ENCODE measurements around the gene LTB4R.

Gene LTB4R

DNA sequence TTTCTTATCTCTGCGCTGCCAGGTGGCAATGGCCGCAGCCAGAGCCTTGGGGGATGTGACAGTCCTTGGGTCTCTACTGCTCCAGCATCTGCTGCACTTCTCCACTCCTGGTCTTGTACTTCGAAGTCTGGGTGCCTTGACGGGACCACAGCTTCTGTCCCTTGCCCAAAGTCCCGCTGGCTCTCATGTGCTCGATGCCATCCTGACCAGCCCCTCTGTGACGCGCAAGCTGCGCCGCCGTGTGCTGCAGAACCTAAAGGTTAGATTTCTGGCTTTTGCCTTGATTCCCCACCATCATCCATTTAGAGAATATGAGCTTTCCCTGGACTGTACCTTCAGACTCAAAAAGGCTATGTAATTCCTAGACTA is 7.3 kb upstream of the LTB4R start:
- no peak for DNase-seq

DNA sequence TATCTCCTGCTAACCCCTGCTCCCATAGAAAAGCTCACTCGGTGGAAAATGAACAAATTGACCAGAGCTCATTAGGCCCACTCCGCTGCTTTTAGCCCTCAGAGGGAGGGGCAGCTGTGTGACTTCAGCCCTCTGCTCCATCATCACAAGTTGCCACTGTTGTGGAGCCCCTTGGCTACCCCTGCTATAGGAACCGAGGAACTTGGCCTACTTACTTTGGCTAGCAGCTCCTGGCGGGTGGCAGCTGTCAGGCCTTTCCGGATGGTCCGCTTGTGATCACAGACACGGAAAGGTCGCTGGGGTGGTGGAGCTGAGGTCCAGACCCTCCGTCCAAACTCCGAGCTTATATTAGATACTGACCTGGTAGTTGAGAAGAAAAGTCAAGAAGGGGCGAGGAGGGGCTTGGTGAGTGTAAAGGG is 4.1 kb upstream of the LTB4R start:
- no peak for DNase-seq

DNA sequence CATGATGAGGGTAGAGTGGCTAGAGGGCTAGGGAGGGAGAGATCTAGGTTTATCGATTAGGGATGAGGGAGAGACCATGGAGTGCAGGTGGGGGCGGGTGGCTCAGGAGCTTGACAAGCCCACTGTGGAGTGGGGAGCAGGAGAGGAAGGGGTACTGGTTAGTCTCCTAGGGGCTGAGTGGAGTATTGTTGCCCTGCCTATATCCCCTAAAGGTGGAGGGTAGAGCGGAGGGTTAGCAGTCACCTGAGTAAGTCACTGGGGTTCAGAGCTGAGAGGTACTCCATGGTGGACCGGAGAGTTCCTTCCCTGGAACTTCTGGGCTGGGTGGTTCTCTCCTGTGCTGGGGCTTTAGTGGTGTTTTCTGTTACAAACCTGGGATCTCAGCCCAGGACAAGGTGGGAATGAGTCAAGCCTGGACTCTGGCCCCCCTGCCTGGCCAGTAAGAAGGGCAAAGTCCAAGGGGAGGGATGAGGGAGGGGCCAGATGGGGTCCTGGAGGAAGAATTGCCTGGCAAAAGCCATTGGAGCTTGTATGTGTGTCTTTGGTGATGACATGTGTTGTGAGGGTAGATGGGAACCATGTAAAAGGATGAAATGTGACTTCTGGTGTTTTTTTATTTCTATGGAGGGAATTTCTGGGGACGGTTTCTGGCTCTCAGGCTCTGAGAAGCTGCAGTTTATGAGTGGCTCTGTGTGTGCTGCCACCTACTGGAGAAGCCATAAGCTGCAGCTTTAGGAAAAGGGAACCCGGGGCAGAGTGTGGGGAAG is 3.5 kb upstream of the LTB4R start, which contains the start of gene CIDEB:
CIDEB (minus strand) TSS at position 403 of the 767 bp plus-strand sequence; CDS start at position 284, 119 bp downstream.
- no peak for DNase-seq

DNA sequence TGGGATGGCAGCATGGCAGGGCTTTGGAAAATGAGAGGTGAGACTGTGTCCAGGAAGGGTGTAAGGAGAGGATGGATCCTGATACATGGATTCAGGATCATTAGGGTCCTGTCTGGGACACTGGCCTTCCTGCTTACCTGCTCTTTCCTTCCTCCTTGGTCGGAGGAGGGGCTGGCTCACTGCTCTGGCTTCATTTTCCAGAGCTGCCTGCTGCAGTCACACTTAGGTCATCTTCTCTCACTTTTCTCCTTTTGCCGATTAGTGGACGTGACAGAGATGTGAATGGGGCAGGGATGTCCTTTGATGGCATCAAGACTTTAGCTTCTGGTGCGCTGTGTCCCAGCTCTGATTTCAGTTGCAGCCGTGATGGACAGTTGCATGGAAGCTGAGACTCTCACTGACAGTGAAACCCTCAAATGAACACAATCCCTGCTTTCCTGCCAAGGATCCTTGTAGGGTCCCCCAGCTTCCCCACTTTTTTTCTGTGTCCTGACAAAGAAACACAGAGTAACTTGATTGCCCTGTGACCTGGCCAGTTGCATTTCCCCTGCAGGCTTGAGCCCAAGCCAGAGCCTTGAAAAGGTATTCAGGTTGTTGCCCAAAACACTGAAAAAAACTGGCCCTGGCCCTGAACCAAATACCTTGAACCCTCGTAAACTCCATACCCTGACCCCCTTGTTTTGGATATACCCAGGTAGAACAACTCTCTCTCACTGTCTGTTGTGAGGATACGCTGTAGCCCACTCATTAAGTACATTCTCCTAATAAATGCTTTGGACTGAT is 2.8 kb upstream of the LTB4R start:
- DNase-seq: no peak

DNA sequence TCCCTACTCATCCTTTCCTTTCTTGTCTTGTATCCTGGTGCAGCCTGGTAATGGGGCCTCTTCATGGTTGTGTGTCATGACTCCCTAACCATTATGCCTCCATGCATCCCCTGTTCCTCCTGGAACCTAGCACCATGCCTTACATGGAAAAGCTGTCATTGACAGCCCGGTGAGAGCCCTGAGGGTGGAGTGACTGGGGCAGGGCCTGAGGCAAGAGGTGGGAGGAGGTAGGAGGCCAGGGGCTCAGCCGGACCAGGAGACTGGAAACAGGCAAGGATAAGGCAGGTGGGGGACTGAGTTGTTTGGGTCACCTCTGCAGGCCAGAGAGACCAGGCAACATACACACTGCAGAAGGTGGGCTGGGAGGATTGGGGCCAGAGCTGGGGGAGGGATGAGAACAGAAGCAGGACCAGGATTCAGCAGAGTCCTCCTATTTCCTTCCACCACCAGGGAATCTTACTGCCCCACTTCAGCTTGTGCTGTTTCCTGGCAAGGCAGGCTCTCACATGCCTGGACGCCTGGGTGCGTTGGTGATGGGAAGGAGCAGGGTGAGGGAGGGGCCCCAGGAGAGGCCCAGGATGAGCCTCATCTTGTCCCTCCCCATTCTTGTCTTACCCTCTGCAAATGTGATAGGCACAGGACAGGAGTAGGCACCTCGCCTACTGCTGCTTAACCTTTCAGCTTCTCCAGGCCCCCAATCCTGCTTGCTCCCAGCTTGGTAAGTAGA is 1.6 kb upstream of the LTB4R start, which contains the start of gene LTB4R2:
LTB4R2 (plus strand) TSS at position 603 of the 727 bp plus-strand sequence. CDS start 525 bp downstream, outside the sequence.
- no peak for DNase-seq

DNA sequence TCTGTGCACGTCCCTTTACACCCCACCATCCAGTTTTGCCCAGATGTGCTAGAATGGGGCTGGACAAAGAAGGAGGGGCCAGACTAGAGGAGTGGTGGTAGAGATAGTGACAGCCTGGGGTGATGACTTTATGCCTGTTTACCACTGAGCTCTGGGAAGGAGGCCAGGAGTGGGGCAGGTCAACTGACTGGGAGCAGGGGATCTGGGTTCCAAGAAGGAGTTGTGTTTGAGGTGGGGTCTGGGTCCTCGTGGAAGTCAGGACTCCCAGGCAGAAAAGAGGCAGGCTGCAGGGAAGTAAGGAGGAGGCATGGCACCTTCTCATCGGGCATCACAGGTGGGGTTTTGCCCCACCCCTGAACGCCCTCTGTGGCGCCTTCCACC is 1.0 kb upstream of the LTB4R start:
- DNase-seq: no peak

DNA sequence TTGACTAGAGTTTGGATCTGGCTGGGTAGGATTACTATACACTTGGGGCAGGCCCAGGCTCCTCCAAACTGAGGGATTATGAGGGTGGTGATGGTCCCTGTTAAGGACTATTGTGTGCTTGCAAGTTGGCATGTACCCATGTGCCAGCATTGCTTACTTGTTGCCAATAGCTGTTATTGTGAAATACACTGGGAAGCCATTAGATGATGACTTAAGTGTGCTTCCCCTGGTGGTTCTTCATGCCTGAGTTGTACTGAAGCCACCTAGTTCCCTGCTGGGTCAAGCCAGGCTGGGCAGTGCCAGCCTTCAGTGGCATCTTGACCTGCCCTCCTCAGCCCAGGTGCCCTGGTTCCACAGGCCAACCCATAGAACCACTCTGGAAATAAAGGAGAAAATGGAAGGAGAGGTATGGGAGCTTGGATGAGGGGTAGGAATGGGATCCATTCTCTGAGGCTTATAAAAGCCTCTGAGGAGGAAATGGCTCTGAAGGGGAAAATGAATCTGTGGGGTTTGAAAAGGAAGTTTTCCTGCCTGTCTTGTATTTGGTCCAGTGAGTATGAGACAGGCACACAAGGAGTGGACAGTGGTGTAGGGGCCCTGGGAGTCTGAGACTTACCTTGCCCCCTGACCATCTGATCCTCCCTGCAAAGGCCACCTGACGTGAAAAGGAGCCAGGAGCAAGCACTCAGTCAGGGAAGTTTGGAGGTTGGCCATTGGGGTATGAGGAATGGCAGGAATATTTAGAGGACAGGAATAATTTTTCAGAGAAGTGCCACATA is 724 bp downstream of the LTB4R start:
- no peak for DNase-seq

DNA sequence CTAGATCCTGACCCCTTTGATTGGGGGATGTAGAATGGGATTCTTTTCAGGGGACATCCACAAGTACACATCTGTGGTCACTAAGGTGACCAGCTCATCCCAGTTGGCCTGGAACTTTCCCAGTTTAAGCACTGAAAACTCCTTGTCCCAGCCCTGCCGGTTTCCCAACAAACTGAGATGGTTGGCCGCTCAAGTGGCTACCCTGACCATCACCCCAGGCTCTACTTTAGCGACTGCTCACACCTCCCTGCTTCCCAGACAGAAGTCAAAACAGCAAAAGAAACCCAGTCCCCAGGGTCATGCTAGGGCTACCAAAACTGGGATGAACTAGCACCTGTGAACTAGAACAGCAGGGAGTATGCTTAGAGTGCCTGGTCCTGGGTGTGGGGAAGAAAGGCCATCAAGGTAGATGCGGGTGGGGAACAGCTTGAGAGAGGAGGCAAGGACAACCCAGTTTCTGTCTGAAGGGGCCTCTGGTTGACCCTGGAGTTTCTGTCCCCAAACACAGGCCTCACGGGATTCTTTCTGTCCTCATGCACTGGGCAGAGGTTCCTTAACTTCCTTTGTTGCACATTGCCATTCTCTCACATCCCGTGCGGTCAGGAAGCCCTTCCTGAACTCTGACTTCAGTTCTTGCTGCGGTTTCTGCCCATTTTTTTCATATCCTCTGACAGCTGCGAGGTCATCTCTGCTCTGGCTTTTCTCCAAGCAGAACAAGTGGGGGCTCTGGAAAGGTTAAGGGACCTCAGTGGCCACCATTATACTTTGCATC is 1.6 kb downstream of the LTB4R start:
- no peak for DNase-seq

DNA sequence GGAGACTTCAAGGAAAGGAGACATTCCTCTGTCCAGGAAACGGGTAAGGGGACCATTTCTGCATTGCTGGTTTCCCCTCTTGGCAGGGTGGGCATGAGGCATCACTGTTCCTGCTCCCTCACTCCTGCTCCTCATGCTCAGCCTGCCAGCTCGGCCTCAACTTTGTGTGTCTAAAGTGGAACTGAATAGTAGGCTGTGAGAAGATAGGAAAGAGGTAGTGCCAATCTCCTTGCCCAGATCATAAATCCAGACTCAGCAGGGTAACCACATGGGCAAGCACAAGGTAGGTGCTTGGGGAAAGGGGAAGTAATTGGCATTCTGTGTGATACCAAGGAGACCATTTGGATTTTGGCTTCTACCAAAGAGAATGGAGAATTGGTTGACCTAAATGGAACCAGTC is 2.6 kb downstream of the LTB4R start:
- no peak for DNase-seq

DNA sequence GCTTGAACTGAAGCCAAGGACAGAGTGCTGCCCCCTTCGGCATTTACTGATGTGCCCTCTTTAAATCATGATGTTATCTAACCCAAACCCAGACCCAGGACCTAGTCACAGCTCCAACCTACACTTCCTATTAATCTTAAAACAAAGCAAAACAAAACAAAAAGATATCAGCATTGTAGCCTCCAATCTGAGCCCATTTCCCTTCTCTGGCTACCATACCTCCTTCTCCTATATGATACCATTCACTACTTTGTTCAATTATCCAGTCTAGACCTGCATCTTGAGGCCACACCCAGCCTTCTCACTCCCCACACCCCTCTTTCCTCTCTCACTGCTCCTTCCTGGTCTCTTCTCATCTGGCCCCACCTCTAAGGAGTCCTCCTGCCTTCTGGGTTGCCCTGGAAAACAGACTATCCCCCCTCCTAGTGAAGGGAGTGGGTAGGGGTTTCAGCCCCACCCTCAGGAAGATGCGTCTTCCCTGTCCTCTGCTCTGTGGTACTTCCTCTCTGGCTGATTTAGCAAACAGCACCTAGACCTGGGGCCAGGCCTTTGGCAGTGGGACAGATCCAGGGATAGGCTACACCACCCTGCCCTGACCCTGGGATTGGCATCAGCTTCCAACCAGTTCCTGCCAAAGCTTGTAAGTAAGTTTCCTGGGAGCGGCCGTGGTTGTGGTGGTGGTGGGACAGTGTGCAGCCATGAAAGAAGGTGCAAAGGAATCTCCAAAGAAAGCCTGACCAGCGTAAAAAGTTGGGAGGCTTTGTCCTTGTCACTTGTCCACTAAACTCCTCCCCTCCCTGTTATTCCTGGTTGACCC is 3.3 kb downstream of the LTB4R start:
- DNase-seq: no peak

DNA sequence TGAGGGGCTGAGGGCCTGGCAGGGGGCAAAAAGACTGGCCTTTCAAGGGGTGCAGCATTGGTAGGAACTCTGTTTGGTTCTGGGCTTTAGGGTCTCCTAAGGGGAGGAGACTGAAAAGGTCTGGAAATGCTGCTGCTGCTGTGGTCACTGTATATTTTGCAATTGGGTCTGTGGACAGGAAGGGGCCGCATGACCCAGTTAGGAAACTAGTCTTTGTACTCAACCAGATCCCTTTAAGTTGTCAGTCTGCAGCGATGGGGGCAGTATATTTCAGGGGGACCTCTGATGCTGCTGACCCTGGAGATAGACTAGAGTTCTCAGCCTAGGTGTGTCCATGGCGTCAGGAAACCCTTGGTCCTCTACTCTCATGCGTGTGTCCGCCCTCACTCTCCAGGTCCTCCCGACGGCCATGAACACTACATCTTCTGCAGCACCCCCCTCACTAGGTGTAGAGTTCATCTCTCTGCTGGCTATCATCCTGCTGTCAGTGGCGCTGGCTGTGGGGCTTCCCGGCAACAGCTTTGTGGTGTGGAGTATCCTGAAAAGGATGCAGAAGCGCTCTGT is 4.0 kb downstream of the LTB4R start:
- DNase-seq: no peak

DNA sequence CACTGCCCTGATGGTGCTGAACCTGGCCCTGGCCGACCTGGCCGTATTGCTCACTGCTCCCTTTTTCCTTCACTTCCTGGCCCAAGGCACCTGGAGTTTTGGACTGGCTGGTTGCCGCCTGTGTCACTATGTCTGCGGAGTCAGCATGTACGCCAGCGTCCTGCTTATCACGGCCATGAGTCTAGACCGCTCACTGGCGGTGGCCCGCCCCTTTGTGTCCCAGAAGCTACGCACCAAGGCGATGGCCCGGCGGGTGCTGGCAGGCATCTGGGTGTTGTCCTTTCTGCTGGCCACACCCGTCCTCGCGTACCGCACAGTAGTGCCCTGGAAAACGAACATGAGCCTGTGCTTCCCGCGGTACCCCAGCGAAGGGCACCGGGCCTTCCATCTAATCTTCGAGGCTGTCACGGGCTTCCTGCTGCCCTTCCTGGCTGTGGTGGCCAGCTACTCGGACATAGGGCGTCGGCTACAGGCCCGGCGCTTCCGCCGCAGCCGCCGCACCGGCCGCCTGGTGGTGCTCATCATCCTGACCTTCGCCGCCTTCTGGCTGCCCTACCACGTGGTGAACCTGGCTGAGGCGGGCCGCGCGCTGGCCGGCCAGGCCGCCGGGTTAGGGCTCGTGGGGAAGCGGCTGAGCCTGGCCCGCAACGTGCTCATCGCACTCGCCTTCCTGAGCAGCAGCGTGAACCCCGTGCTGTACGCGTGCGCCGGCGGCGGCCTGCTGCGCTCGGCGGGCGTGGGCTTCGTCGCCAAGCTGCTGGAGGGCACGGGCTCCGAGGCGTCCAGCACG is 4.7 kb downstream of the LTB4R start:
- no peak for DNase-seq

DNA sequence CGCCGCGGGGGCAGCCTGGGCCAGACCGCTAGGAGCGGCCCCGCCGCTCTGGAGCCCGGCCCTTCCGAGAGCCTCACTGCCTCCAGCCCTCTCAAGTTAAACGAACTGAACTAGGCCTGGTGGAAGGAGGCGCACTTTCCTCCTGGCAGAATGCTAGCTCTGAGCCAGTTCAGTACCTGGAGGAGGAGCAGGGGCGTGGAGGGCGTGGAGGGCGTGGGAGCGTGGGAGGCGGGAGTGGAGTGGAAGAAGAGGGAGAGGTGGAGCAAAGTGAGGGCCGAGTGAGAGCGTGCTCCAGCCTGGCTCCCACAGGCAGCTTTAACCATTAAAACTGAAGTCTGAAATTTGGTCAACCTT is 5.3 kb downstream of the LTB4R start:
- DNase-seq: no peak

DNA sequence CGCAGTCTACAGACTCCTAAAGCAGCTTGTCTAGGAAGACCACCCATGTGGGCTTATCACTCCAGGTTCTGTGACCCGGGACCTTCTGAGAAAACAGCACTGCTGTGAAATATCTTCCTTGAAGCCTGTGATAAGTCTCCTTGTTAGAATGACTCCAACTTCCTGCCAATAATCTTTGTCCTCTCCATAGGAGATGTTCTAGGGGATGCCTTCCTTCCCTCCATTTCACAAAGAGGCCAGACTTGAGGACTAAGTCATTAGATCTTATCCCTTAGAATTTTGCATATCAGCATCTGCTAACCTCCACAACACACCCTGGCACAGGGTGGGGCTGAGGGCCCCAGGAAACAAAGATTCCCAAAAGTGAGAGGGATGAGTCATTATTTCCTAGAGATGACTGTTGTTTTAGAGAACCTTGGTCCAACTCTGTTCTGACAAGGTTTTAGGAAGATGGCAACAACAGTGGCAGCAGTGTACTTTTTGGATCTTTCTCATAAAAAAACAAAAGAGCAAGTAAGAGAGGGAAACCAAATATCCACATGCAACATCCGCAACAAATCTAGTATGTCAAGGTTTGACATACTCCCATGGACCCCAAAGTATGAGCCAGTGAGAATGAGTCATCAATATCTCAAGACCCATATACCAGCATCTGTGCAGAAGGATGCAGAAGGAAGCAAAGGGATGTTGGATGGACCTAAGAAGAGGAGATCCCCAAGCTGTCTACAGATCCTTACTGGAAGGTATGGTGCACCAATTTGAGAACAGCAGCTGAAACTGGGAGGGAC is 6.0 kb downstream of the LTB4R start:
- no peak for DNase-seq

DNA sequence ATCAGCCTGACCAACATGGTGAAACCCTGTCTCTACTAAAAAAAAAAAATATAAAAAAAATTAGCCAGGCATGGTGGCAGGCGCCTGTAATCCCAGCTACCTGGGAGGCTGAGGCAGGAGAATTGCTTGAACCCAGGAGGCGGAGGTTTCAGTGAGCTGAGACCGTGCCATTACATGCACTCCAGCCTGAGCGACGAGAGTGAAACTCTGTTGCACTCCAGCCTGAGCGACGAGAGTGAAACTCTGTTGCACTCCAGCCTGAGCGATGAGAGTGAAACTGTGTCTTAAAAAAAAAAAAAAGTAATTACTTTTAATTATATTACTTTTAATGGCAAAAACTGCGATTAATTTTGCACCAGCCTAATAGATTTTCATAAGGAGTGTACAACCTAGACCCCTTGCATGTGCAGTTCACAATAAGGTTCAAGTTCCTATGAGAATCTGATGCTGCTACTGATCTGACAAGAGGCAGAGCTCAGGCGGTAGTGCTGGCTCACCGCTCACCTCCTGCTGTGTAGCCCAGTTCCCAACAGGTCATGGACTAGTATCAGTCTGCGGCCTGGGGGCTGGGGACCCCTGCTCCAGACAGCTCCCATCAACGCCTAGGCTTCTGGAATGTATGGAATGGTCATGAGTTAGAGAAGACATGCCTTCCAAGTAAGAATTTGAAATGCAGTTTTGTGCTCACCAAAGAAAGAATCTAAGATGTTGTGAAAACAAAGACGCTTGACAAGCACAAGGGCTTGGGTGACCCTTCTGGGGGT is 10.1 kb downstream of the LTB4R start:
- DNase-seq: no peak

DNA sequence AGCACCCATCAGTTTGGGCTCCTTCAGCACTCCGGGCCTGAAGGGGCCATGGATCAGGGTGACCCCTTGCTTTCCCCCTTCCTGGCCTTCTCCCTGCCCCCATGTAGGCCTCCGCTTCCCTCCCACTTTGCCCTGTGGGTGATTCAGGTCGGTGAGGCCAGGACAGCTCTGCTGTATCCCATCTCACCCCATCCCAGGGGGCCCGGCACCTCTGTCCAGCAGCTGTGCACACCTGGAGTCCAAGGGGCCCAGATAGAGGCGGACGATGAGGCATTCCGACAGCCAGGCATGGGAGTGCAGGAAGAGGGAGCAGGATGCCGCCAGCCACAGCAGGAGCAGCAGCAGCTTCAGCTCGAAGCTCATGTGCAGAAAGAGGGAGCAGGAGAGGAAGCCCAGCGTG is 11.4 kb downstream of the LTB4R start:
- DNase-seq: no peak

DNA sequence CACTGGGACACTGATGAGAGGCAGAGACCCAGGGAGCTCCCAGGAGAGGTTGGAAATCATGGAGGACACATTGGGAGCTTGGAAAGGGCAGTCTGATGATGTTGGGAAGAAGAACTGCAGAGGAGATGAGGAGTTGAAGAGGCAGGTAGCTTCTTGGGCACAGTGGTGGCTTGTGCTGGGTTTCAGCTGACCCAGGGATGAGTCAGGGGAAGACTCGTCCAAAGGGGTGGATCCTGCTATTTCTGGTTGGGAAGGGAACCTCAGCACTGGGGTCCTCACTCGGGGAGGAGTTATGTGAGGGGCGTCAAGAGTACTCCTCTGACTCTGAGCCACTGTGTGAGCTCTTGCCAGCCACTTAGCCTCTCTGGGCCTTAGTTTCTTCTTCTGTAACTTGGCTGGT is 12.0 kb downstream of the LTB4R start:
- no peak for DNase-seq

DNA sequence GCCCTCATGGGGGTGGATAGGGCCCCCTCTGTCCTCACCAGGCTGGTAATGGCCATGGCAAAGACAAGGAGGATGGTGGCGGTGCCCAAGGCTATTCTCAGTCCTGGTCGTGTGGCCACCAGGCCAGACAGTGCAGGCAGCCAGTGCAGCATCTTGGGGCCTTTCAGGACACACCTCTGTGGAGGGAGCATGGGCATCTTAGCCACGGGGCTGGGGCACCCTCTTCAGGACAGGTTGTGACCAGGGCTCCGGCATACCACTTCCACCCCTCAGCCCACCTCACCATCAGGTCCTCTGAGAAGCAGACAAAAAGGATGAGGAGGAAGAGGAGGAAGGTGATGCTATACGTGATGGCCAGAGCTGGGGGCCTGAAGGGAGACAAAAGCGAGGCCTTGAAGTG is 12.7 kb downstream of the LTB4R start:
- DNase-seq: no peak

Data from SIG-M5 (cell line).